ENCODE measurements around the gene PCTP. TPM values are rescaled to one million over a fixed set of nuclear protein-coding genes. Genes with fewer than 3 reads are reported as not detected.
A peak's percentile ranks its signal among the peaks of the same experiment; 100 is the strongest.

Gene PCTP
- total RNA-seq, 4 donors from 2014 or later: 5.0 to 14.3 (median 6.9) TPM

GRCh38 chr17:55735731-55736405 is 15.0 kb upstream of the PCTP start:
- no peak for TF ChIP-seq CTCF (IDR thresholded peaks at IDR 0.05)
- TF ChIP-seq POLR2A (IDR thresholded peaks at IDR 0.05): no peak
- H3K4me3 ChIP-seq (ENCODE audit: low read depth, poor library complexity, severe bottlenecking): no peak overlapping the region
- 30 to 31% methylated on average over 5 of the region's 5 CpGs for WGBS, 2 donors
- DNase-seq (ENCODE audit: low spot score in 2 of 2): peak in 1 of 2 donors; percentile 47
- intact Hi-C loops (cut with DNase I; ENCODE audit: low total_unique reads): no loop called here

- no peak for DNase-seq (ENCODE audit: low spot score in 2 of 2)
- intact Hi-C loops (cut with DNase I; ENCODE audit: low total_unique reads): no loop called here
- H3K4me3 ChIP-seq (ENCODE audit: low read depth, poor library complexity, severe bottlenecking): no peak overlapping the region
- 80 to 88% methylated on average over 4 of the region's 4 CpGs for WGBS, 2 donors
- no peak for TF ChIP-seq POLR2A (IDR thresholded peaks at IDR 0.05)
- no peak for TF ChIP-seq CTCF (IDR thresholded peaks at IDR 0.05)
These were observed 12.8 kb upstream of the PCTP start for GRCh38 chr17:55737976-55738501.

GRCh38 chr17:55740511-55741355 is 10.1 kb upstream of the PCTP start:
- H3K4me3 ChIP-seq (ENCODE audit: low read depth, poor library complexity, severe bottlenecking): no peak overlapping the region
- 83 to 85% methylated on average over 10 of the region's 10 CpGs for WGBS, 2 donors
- intact Hi-C loops (cut with DNase I; ENCODE audit: low total_unique reads): no loop called here
- TF ChIP-seq POLR2A (IDR thresholded peaks at IDR 0.05): no peak
- no peak for TF ChIP-seq CTCF (IDR thresholded peaks at IDR 0.05)
- no peak for DNase-seq (ENCODE audit: low spot score in 2 of 2)

GRCh38 chr17:55741356-55741700 is 9.5 kb upstream of the PCTP start:
- 88 to 91% methylated on average over 3 of the region's 3 CpGs for WGBS, 2 donors
- TF ChIP-seq CTCF (IDR thresholded peaks at IDR 0.05) (no peak), POLR2A (IDR thresholded peaks at IDR 0.05) (no peak)
- H3K4me3 ChIP-seq (ENCODE audit: low read depth, poor library complexity, severe bottlenecking): no peak overlapping the region
- intact Hi-C loops (cut with DNase I; ENCODE audit: low total_unique reads): no loop called here
- DNase-seq (ENCODE audit: low spot score in 2 of 2): no peak

- DNase-seq (ENCODE audit: low spot score in 2 of 2): no peak
- H3K4me3 ChIP-seq (ENCODE audit: low read depth, poor library complexity, severe bottlenecking): no peak overlapping the region
- no peak for TF ChIP-seq POLR2A (IDR thresholded peaks at IDR 0.05)
- TF ChIP-seq CTCF (IDR thresholded peaks at IDR 0.05): no peak
- intact Hi-C loops (cut with DNase I; ENCODE audit: low total_unique reads): no loop called here
- 78 to 80% methylated on average over 12 of the region's 12 CpGs for WGBS, 2 donors
These were observed 8.4 kb upstream of the PCTP start for GRCh38 chr17:55742272-55743102.

All from lower leg skin (tissue), 4 donors.